HCT116 (cell line): ENCODE data around the gene TOX3.

ENCODE experiments used
- EZH2 ChIP-seq: fragments of 200-600 bp; sonication (generic); IDR thresholded peaks from 2 replicates; pipeline ENCODE4 v1.6.1; 2017; ENCODE audit warnings: antibody characterized with exemption, mixed run types
- EZH2phosphoT487 ChIP-seq: fragments of 200-600 bp; IDR thresholded peaks from 2 replicates; pipeline ENCODE4 v1.6.1; 2018; ENCODE audit warnings: antibody characterized with exemption, borderline replicate concordance
- FOSL1 ChIP-seq: IDR thresholded peaks from 2 replicates; pipeline ENCODE4 v1.6.1; 2012; ENCODE audit warnings: low read depth
- JUND ChIP-seq: IDR thresholded peaks from 2 replicates; pipeline ENCODE4 v1.6.1; 2012
- POLR2A ChIP-seq: IDR thresholded peaks from 2 replicates; pipeline ENCODE4 v1.7.0; 2011; ENCODE audit warnings: borderline replicate concordance; ENCODE audit not compliant: insufficient read depth, insufficient read length; ENCODE audit errors: extremely low read depth
- POLR2AphosphoS5 ChIP-seq: IDR thresholded peaks from 2 replicates; pipeline ENCODE4 v1.6.1; 2011; ENCODE audit warnings: mild to moderate bottlenecking, low read depth, low read length, moderate library complexity
- RAD21 ChIP-seq: IDR thresholded peaks from 2 replicates; pipeline ENCODE4 v1.6.1; 2012; ENCODE audit warnings: low read depth, mild to moderate bottlenecking
- YY1 ChIP-seq: IDR thresholded peaks from 2 replicates; pipeline ENCODE4 v1.6.1; 2011; ENCODE audit warnings: low read length, low read depth, moderate library complexity, mild to moderate bottlenecking; ENCODE audit not compliant: insufficient replicate concordance; ENCODE audit errors: extremely low read depth
- TF ChIP-seq, protein P1 (sequence below), 3 experiments: fragments of 200-600 bp in 1 of 3; sonication (generic) in 1 of 3; IDR thresholded peaks in 2 of 3; conservative IDR thresholded peaks in 1 of 3; 2 replicates each; pipeline ENCODE4 v1.5.1; 2012 to 2017; ENCODE audit warnings: low read depth in 2 of 3, low read length in 2 of 3, antibody characterized with exemption in 1 of 3, borderline replicate concordance in 1 of 3, control low read depth in 1 of 3, mild to moderate bottlenecking in 1 of 3, mixed read lengths in 1 of 3, mixed run types in 1 of 3, moderate library complexity in 1 of 3; ENCODE audit not compliant: insufficient read depth in 1 of 3
- TF ChIP-seq, protein P2 (sequence below): IDR thresholded peaks from 2 replicates; pipeline ENCODE4 v1.6.1; 2012; ENCODE audit warnings: low read depth

DNA sequence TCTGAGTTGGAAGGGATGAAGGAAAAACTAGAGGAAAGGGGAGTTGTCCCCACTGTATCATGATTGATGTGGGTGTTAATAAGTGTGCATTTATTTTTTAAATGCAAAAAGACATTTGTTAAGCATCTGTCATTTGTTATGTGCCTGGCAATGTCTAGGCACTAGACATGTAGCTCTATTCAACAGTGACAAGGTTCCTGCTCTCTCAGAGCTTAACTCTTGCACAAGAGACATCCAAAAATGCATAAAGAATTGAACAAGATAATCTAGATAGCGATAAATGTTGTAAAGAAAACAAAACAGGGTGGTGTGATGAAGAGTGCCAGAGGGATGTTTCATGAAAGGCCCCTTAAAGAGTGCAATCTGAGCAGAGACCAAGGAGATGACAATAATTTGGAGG is 148.9 kb downstream of the TOX3 start:
- no peak for TF ChIP-seq EZH2phosphoT487
- TF ChIP-seq, protein P1, sequence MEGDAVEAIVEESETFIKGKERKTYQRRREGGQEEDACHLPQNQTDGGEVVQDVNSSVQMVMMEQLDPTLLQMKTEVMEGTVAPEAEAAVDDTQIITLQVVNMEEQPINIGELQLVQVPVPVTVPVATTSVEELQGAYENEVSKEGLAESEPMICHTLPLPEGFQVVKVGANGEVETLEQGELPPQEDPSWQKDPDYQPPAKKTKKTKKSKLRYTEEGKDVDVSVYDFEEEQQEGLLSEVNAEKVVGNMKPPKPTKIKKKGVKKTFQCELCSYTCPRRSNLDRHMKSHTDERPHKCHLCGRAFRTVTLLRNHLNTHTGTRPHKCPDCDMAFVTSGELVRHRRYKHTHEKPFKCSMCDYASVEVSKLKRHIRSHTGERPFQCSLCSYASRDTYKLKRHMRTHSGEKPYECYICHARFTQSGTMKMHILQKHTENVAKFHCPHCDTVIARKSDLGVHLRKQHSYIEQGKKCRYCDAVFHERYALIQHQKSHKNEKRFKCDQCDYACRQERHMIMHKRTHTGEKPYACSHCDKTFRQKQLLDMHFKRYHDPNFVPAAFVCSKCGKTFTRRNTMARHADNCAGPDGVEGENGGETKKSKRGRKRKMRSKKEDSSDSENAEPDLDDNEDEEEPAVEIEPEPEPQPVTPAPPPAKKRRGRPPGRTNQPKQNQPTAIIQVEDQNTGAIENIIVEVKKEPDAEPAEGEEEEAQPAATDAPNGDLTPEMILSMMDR (IDR thresholded peaks at IDR 0.05 in 2 of 3, conservative IDR thresholded peaks at IDR 0.05 in 1 of 3; ENCODE audit: borderline replicate concordance in 1 of 3, insufficient read depth in 1 of 3, low read depth in 2 of 3, low read length in 2 of 3), result no peak
- no peak for TF ChIP-seq RAD21
- TF ChIP-seq JUND, result no peak
- TF ChIP-seq EZH2, result no peak
- TF ChIP-seq FOSL1, result no peak
- TF ChIP-seq, protein P2, sequence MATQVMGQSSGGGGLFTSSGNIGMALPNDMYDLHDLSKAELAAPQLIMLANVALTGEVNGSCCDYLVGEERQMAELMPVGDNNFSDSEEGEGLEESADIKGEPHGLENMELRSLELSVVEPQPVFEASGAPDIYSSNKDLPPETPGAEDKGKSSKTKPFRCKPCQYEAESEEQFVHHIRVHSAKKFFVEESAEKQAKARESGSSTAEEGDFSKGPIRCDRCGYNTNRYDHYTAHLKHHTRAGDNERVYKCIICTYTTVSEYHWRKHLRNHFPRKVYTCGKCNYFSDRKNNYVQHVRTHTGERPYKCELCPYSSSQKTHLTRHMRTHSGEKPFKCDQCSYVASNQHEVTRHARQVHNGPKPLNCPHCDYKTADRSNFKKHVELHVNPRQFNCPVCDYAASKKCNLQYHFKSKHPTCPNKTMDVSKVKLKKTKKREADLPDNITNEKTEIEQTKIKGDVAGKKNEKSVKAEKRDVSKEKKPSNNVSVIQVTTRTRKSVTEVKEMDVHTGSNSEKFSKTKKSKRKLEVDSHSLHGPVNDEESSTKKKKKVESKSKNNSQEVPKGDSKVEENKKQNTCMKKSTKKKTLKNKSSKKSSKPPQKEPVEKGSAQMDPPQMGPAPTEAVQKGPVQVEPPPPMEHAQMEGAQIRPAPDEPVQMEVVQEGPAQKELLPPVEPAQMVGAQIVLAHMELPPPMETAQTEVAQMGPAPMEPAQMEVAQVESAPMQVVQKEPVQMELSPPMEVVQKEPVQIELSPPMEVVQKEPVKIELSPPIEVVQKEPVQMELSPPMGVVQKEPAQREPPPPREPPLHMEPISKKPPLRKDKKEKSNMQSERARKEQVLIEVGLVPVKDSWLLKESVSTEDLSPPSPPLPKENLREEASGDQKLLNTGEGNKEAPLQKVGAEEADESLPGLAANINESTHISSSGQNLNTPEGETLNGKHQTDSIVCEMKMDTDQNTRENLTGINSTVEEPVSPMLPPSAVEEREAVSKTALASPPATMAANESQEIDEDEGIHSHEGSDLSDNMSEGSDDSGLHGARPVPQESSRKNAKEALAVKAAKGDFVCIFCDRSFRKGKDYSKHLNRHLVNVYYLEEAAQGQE, result no peak
- TF ChIP-seq YY1, result no peak
- TF ChIP-seq POLR2AphosphoS5, result no peak
- TF ChIP-seq POLR2A, result no peak
